Kidney (tissue), 14 donors: ENCODE measurements around the gene CKMT1A. TPM values are rescaled to one million over a fixed set of nuclear protein-coding genes. Genes with fewer than 3 reads are reported as not detected.
"Not testable (repeated sequence)": the region's sequence is repeated elsewhere in the genome, so short reads cannot be mapped to it uniquely, and the experiment has no call there.

Experiments used
- DNase-seq, 5 donors: peaks; one replicate each; pipeline ENCODE4 v3.0.0-alpha.2; 2013 to 2020
- FAIRE-seq: peaks from 2 replicates; lab custom pipeline; 2012; peaks lifted over from hg19 to GRCh38; lab: Jason Lieb, UNC
- H3K27ac ChIP-seq, 2 donors: one replicate each; pipeline ENCODE4 v1.7.0; 2013; ENCODE audit warnings: low read depth in 2 of 2, low read length in 2 of 2, inconsistent platforms in 1 of 2
- H3K27me3 ChIP-seq: one replicate; pipeline ENCODE4 v1.7.1; 2013; ENCODE audit warnings: low read length, inconsistent platforms; ENCODE audit not compliant: control insufficient read depth, insufficient read depth
- H3K36me3 ChIP-seq, 3 donors: one replicate each; pipeline versions ENCODE4 v1.7.0 to v1.7.1; 2013; ENCODE audit warnings: low read length in 3 of 3, control low read depth in 1 of 3, inconsistent platforms in 1 of 3; ENCODE audit not compliant: insufficient read depth in 3 of 3, control insufficient read depth in 2 of 3
- H3K4me1 ChIP-seq, 3 donors: one replicate each; pipeline versions ENCODE4 v1.7.0 to v1.7.1; 2013; ENCODE audit warnings: low read length in 3 of 3, inconsistent platforms in 1 of 3, low read depth in 1 of 3; ENCODE audit not compliant: control insufficient read depth in 2 of 3, insufficient read depth in 2 of 3
- H3K4me3 ChIP-seq, 3 donors: one replicate each; pipeline versions ENCODE4 v1.7.0 to v1.8.1; 2013; ENCODE audit warnings: low read length in 3 of 3, control low read depth in 1 of 3, inconsistent platforms in 1 of 3
- H3K9ac ChIP-seq, 3 donors: one replicate each; pipeline versions ENCODE4 v1.7.0 to v1.7.1; 2013; ENCODE audit warnings: low read length in 3 of 3, control low read depth in 1 of 3, inconsistent platforms in 1 of 3
- H3K9me3 ChIP-seq, 3 donors: one replicate each; pipeline versions ENCODE4 v1.7.0 to v1.7.1; 2013; ENCODE audit warnings: low read length in 3 of 3, control low read depth in 1 of 3, inconsistent platforms in 1 of 3; ENCODE audit not compliant: control insufficient read depth in 2 of 3, insufficient read depth in 1 of 3
- CTCF ChIP-seq: IDR thresholded peaks from 3 replicates; pipeline ENCODE4 v1.5.1; 2012; ENCODE audit warnings: mild to moderate bottlenecking, moderate library complexity, borderline replicate concordance; ENCODE audit not compliant: insufficient read depth; ENCODE audit errors: extremely low read depth
- intact Hi-C: fragments of 100-400 bp; cut with DNase I; formaldehyde crosslinking; loops from one replicate; pipeline ENCODE4 v1.11.1; 2022
- polyA plus RNA-seq: library from polyadenylated mRNA; stranded (reverse); fragments of 350-450 nt; fragmentation: Illumina TruSeq; extraction: RNeasy Lipid Tissue Mini Kit (QIAGEN cat#74804); gene quantifications from one replicate; pipeline ENCODE4 v1.2.3, GENCODE V29; 2014; ENCODE audit warnings: low read depth, low replicate concordance; ENCODE audit not compliant: insufficient read depth
- total RNA-seq: library from RNA; stranded (reverse); fragmentation: NEBNext Ultra II Directional; extraction: Animal tissue kit (Norgen Biotek cat#: 25700); gene quantifications from one replicate; pipeline ENCODE4 v1.2.1, GENCODE V29; 2021
- donor health status: control.
- donor health status: control.
- donor health status: control.
- donor health status: control.
- donor health status: control.
- donor health status: DM: yes; HTN: yes; CAD: no.
- donor health status: Normal renal cell carcinoma (clear cell type).

CKMT1A gene
- total and polyA plus RNA-seq, 2 donors from 2014 or later: 15.1 to 19.9 TPM

- H3K9me3 ChIP-seq, intact Hi-C loops, DNase-seq, H3K9ac ChIP-seq, FAIRE-seq, H3K36me3 ChIP-seq, H3K4me3 ChIP-seq, H3K27me3 ChIP-seq, H3K27ac ChIP-seq, H3K4me1 ChIP-seq: not testable (repeated sequence)
Measured at GRCh38 chr15:43666177-43666576, 27.5 kb upstream of the CKMT1A start.

- H3K4me1 ChIP-seq, H3K9me3 ChIP-seq, intact Hi-C loops, DNase-seq, H3K27me3 ChIP-seq, H3K9ac ChIP-seq, H3K4me3 ChIP-seq, H3K36me3 ChIP-seq, FAIRE-seq, H3K27ac ChIP-seq: not testable (repeated sequence)
Measured at GRCh38 chr15:43674175-43674574, 19.5 kb upstream of the CKMT1A start.

- H3K9ac ChIP-seq, DNase-seq, H3K9me3 ChIP-seq, H3K4me1 ChIP-seq, H3K4me3 ChIP-seq, H3K27ac ChIP-seq, intact Hi-C loops, H3K36me3 ChIP-seq, H3K27me3 ChIP-seq: not testable (repeated sequence)
- peak; percentile 41 for FAIRE-seq
Measured at GRCh38 chr15:43689604-43690301, 3.9 kb upstream of the CKMT1A start.

GRCh38 chr15:43692679-43693078 is 980 bp upstream of the CKMT1A start:
- DNase-seq, H3K4me1 ChIP-seq, H3K27me3 ChIP-seq, H3K4me3 ChIP-seq, H3K9me3 ChIP-seq, H3K27ac ChIP-seq, H3K36me3 ChIP-seq, FAIRE-seq, intact Hi-C loops, H3K9ac ChIP-seq: not testable (repeated sequence)

- no peak for FAIRE-seq
- no peak overlapping the region for H3K4me3 ChIP-seq
- DNase-seq: no peak
- H3K4me1 ChIP-seq: no peaks in the 10 kb centered on the region
- no peaks in the 10 kb centered on the region for H3K9me3 ChIP-seq
- H3K27ac ChIP-seq: no peak overlapping the region
- no peak overlapping the region for H3K9ac ChIP-seq
- H3K36me3 ChIP-seq: no peaks in the 10 kb centered on the region
- H3K27me3 ChIP-seq: no peaks in the 10 kb centered on the region
- intact Hi-C loops: no loop called here
- TF ChIP-seq CTCF: no peak
Measured at GRCh38 chr15:43702174-43702573, 8.5 kb downstream of the CKMT1A start.
